Astrocyte (in vitro differentiated cells and primary cell): ENCODE data around the gene OR6J1. TPM values are rescaled to one million over a fixed set of nuclear protein-coding genes. Genes with fewer than 3 reads are reported as not detected.

Source experiments
- DNase-seq: peaks from one replicate; pipeline ENCODE4 v3.0.0-alpha.2; 2010; ENCODE audit warnings: low read depth
- FAIRE-seq: peaks from 2 replicates; lab custom pipeline; 2011; peaks lifted over from hg19 to GRCh38; lab: Jason Lieb, UNC
- H2AFZ ChIP-seq: 2 replicates; pipeline ENCODE4 v1.6.0; 2012; ENCODE audit warnings: low read depth, low read length, inconsistent platforms
- H3K27ac ChIP-seq: 2 replicates; pipeline ENCODE4 v1.5.1; 2011; ENCODE audit warnings: low read depth, low read length, inconsistent platforms
- H3K27me3 ChIP-seq: 2 replicates; pipeline ENCODE4 v1.6.0; 2011; ENCODE audit warnings: low read length, inconsistent platforms; ENCODE audit not compliant: insufficient read depth
- H3K36me3 ChIP-seq: 2 replicates; pipeline ENCODE4 v1.5.1; 2011; ENCODE audit warnings: low read length, inconsistent platforms; ENCODE audit not compliant: insufficient read depth
- H3K4me1 ChIP-seq: 2 replicates; pipeline ENCODE4 v1.5.1; 2011; ENCODE audit warnings: low read length, inconsistent platforms; ENCODE audit not compliant: insufficient read depth
- H3K4me2 ChIP-seq: 2 replicates; pipeline ENCODE4 v1.6.0; 2012; ENCODE audit warnings: low read length, inconsistent platforms
- H3K4me3 ChIP-seq: 2 replicates; pipeline ENCODE4 v1.5.1; 2011; ENCODE audit warnings: low read depth, mild to moderate bottlenecking, low read length, inconsistent platforms; ENCODE audit not compliant: insufficient read depth
- H3K79me2 ChIP-seq: 2 replicates; pipeline ENCODE4 v1.6.0; 2012; ENCODE audit warnings: mild to moderate bottlenecking, low read length, inconsistent platforms; ENCODE audit not compliant: insufficient read depth
- H3K9ac ChIP-seq: 2 replicates; pipeline ENCODE4 v1.6.0; 2012; ENCODE audit warnings: mild to moderate bottlenecking, low read length, inconsistent platforms
- H3K9me3 ChIP-seq: 2 replicates; pipeline ENCODE4 v1.5.1; 2012; ENCODE audit warnings: low read depth, mild to moderate bottlenecking, low read length, inconsistent platforms; ENCODE audit not compliant: insufficient read depth
- H4K20me1 ChIP-seq: 2 replicates; pipeline ENCODE4 v1.6.0; 2012; ENCODE audit warnings: low read length, inconsistent platforms; ENCODE audit not compliant: insufficient read depth
- H3K27ac Mint-ChIP-seq: one replicate; pipeline ENCODE4 v1.8.0; 2021; ENCODE audit warnings: mild to moderate bottlenecking, mixed read lengths; ENCODE audit not compliant: unreplicated experiment
- H3K27me3 Mint-ChIP-seq: one replicate; pipeline ENCODE4 v1.8.0; 2021; ENCODE audit warnings: low read depth, mixed read lengths; ENCODE audit not compliant: unreplicated experiment
- H3K36me3 Mint-ChIP-seq: one replicate; pipeline ENCODE4 v1.8.0; 2021; ENCODE audit warnings: low read depth, mixed read lengths; ENCODE audit not compliant: unreplicated experiment
- H3K4me1 Mint-ChIP-seq: one replicate; pipeline ENCODE4 v1.8.0; 2021; ENCODE audit warnings: low read depth, mixed read lengths; ENCODE audit not compliant: unreplicated experiment
- H3K4me3 Mint-ChIP-seq: one replicate; pipeline ENCODE4 v1.8.0; 2021; ENCODE audit warnings: mild to moderate bottlenecking, moderate library complexity, mixed read lengths; ENCODE audit not compliant: unreplicated experiment
- H3K9me3 Mint-ChIP-seq: one replicate; pipeline ENCODE4 v1.8.0; 2021; ENCODE audit warnings: mild to moderate bottlenecking, mixed read lengths; ENCODE audit not compliant: unreplicated experiment
- EZH2 ChIP-seq: IDR thresholded peaks from 2 replicates; pipeline ENCODE4 v1.6.1; 2012; ENCODE audit warnings: mild to moderate bottlenecking, low read length, inconsistent platforms; ENCODE audit not compliant: insufficient read depth
- total RNA-seq: library from RNA; stranded (reverse); gene quantifications from 2 replicates; pipeline ENCODE4 v1.2.1, GENCODE V29; 2021
- TF ChIP-seq, protein P1 (sequence below): IDR thresholded peaks from 2 replicates; pipeline ENCODE4 v1.5.1; 2011; ENCODE audit warnings: low read depth, mild to moderate bottlenecking, inconsistent platforms, low read length, moderate library complexity; ENCODE audit not compliant: insufficient read depth

Gene OR6J1
- total RNA-seq, 1 donor from 2014 or later: not detected

DNA sequence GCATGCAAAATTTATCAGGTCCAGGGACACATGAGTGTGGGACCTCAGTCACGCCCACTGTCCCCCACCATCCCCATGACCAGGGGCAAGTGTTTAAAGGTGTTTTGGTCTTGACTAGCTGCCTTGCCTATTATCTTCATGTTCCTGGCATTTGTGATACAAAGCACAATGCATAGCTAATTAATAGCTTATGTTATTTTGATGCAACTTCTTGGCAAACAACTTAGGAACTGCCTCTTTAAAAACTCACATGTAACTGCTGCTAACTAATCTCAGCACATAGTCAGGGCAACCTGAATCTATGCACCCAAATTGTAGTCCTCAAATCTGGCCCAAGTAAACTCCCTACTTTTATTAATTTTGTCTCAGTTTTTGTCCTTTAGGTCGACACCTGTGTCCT lies 7.4 kb upstream of the OR6J1 start:
- Mint-ChIP-seq H3K36me3 (no peaks in the 10 kb centered on the region), H3K4me3 (no peak overlapping the region), H3K27ac (no peak overlapping the region), H3K9me3 (no peaks in the 10 kb centered on the region), H3K4me1 (peaks cover 14% of the 10 kb centered on the region), H3K27me3 (no peaks in the 10 kb centered on the region)
- DNase-seq (no peak), FAIRE-seq (no peak)
- H3K27me3 ChIP-seq: no peaks in the 10 kb centered on the region
- H3K4me2 ChIP-seq: no peak overlapping the region
- no peak overlapping the region for H2AFZ ChIP-seq
- no peak overlapping the region for H3K27ac ChIP-seq
- H3K9ac ChIP-seq: no peak overlapping the region
- no peaks in the 10 kb centered on the region for H3K36me3 ChIP-seq
- TF ChIP-seq EZH2: no peak
- TF ChIP-seq, protein P1, sequence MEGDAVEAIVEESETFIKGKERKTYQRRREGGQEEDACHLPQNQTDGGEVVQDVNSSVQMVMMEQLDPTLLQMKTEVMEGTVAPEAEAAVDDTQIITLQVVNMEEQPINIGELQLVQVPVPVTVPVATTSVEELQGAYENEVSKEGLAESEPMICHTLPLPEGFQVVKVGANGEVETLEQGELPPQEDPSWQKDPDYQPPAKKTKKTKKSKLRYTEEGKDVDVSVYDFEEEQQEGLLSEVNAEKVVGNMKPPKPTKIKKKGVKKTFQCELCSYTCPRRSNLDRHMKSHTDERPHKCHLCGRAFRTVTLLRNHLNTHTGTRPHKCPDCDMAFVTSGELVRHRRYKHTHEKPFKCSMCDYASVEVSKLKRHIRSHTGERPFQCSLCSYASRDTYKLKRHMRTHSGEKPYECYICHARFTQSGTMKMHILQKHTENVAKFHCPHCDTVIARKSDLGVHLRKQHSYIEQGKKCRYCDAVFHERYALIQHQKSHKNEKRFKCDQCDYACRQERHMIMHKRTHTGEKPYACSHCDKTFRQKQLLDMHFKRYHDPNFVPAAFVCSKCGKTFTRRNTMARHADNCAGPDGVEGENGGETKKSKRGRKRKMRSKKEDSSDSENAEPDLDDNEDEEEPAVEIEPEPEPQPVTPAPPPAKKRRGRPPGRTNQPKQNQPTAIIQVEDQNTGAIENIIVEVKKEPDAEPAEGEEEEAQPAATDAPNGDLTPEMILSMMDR: no peak
- H3K79me2 ChIP-seq: no peaks in the 10 kb centered on the region
- H3K4me3 ChIP-seq: no peak overlapping the region
- H3K9me3 ChIP-seq: no peaks in the 10 kb centered on the region
- H3K4me1 ChIP-seq: no peaks in the 10 kb centered on the region
- H4K20me1 ChIP-seq: no peaks in the 10 kb centered on the region

DNA sequence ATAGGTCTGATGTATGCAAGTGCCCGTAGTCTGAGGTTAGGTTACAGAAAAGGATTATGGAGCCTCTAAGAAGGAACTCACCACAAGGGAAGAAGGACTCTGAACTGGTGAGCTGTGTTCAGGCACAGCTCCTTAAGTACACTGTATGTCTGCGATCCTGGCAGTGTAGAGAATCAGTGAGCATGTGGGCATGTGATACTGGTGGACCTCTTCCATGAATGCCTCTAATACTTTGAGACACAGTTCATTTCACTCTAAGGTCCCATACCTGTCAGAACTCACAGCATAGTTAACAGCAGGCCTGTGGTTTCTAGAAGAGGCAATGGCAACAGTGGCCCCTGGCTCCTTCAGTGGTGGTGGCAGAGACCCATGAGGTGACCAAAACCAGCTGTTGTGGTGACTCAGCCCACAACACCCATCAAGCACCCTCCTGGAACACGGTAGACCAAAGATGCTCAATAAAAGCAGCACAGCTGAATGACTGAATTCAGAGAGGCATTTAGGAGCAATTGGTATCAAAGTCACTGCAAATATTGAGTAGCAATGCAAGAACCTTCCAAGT lies 6.9 kb upstream of the OR6J1 start:
- Histone ChIP-seq H3K9me3 (no peaks in the 10 kb centered on the region), H4K20me1 (no peaks in the 10 kb centered on the region), H3K9ac (no peak overlapping the region), H2AFZ (no peak overlapping the region), H3K79me2 (no peaks in the 10 kb centered on the region), H3K36me3 (no peaks in the 10 kb centered on the region), H3K4me3 (no peak overlapping the region), H3K4me2 (no peak overlapping the region), H3K4me1 (no peaks in the 10 kb centered on the region), H3K27ac (no peak overlapping the region), H3K27me3 (no peaks in the 10 kb centered on the region)
- Mint-ChIP-seq H3K27ac (no peak overlapping the region), H3K4me3 (no peak overlapping the region), H3K27me3 (no peaks in the 10 kb centered on the region), H3K9me3 (no peaks in the 10 kb centered on the region), H3K36me3 (no peaks in the 10 kb centered on the region), H3K4me1 (peaks cover 12% of the 10 kb centered on the region)
- TF ChIP-seq, protein P1: no peak
- DNase-seq (peak; percentile 22), FAIRE-seq (no peak)

DNA sequence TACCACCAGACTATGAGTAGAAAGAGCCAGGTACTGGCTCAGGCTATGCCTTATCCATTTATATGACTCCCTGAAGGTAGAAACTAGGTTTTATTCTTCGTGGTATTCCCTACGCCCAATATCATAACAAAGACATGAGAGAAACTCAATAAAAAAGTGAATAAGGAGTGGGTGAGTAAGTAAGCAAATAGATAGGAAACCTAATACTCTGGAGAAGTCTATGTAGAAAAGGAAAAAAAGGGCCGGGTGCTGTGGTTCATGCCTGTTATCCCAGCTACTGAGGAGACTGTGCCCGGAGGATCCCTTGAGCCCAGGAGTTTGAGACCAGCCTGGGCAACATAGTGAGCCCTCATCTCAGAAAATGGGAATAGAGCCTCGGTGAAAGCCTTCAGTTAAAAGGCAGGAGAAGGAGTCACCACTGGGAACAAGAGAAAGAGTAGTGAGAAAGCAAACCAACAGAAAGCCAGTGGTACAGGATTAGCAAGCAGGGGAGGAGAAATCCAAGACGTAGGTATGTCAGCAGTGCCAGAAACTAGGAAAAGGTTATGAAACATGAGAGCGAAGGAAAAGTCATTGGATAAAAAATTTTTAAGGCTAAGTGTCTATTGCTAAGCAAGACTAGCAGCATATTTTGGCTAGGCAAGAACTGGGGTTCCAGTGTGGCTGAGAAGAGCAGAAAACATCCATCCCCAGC lies 6.0 kb upstream of the OR6J1 start:
- FAIRE-seq (no peak), DNase-seq (no peak)
- H3K4me2 ChIP-seq: no peak overlapping the region
- H3K36me3 Mint-ChIP-seq: no peaks in the 10 kb centered on the region
- no peak for TF ChIP-seq EZH2
- TF ChIP-seq, protein P1: no peak
- H3K27ac ChIP-seq: no peak overlapping the region
- H4K20me1 ChIP-seq: no peaks in the 10 kb centered on the region
- no peak overlapping the region for H2AFZ ChIP-seq
- peaks cover 12% of the 10 kb centered on the region for H3K4me1 Mint-ChIP-seq
- no peaks in the 10 kb centered on the region for H3K27me3 Mint-ChIP-seq
- H3K4me3 ChIP-seq: no peak overlapping the region
- no peaks in the 10 kb centered on the region for H3K9me3 ChIP-seq
- peak overlapping the region; percentile 36 for H3K4me3 Mint-ChIP-seq
- no peaks in the 10 kb centered on the region for H3K27me3 ChIP-seq
- H3K9me3 Mint-ChIP-seq: no peaks in the 10 kb centered on the region
- no peaks in the 10 kb centered on the region for H3K4me1 ChIP-seq
- no peaks in the 10 kb centered on the region for H3K36me3 ChIP-seq
- no peak overlapping the region for H3K27ac Mint-ChIP-seq
- no peak overlapping the region for H3K9ac ChIP-seq
- H3K79me2 ChIP-seq: no peaks in the 10 kb centered on the region
